Endothelial cell of umbilical vein (primary cell): ENCODE data around the gene MYLIP. TPM values are rescaled to one million over a fixed set of nuclear protein-coding genes. Genes with fewer than 3 reads are reported as not detected.

Source experiments
- BruUV-seq: library from RNA; stranded (reverse); fragments of 400-500 nt; replicated peaks from 2 replicates; lab custom pipeline; 2021; lab: Mats Ljungman, UMichigan
- CTCF ChIA-PET: fragments of 300-600, 350-600 bp; sonication (Branson Sonifier 250); formaldehyde crosslinking; loops from one replicate; lab custom pipeline; 2021; ENCODE audit warnings: antibody characterized with exemption, inconsistent platforms; lab: Charles Lee
- POLR2A ChIA-PET: fragments of 300-600, 350-600 bp; sonication (Branson Sonifier 250); formaldehyde crosslinking; loops from one replicate; lab custom pipeline; 2021; ENCODE audit warnings: antibody characterized with exemption, inconsistent platforms; lab: Charles Lee
- DNase-seq: peaks from one replicate; pipeline ENCODE4 v3.0.0-alpha.2; 2011; ENCODE audit warnings: low read depth, low spot score
- FAIRE-seq: peaks from 2 replicates; lab custom pipeline; 2011; peaks lifted over from hg19 to GRCh38; lab: Jason Lieb, UNC
- H2AFZ ChIP-seq: 2 replicates; pipeline ENCODE4 v1.6.0; 2012; ENCODE audit warnings: low read depth, low read length, control low read depth, inconsistent platforms
- H3K27ac ChIP-seq: 2 replicates; pipeline ENCODE4 v1.5.1; 2011; ENCODE audit warnings: low read depth, mild to moderate bottlenecking, control low read depth, low read length, moderate library complexity; ENCODE audit not compliant: insufficient read depth
- H3K27me3 ChIP-seq, 2 experiments: 2 replicates each; pipeline versions ENCODE4 v1.6.0 to v1.6.1; 2011; ENCODE audit warnings: low read length in 2 of 2, mixed read lengths in 1 of 2; ENCODE audit not compliant: control insufficient read depth in 2 of 2, insufficient read depth in 2 of 2
- H3K36me3 ChIP-seq, 2 experiments: 2 replicates in 1 of 2; 3 replicates in 1 of 2; pipeline ENCODE4 v1.5.1; 2011; ENCODE audit warnings: low read length in 2 of 2, mild to moderate bottlenecking in 1 of 2, moderate library complexity in 1 of 2; ENCODE audit not compliant: control insufficient read depth in 2 of 2, insufficient read depth in 2 of 2; ENCODE audit errors: extremely low read depth in 1 of 2
- H3K4me1 ChIP-seq: 3 replicates; pipeline ENCODE4 v1.5.1; 2011; ENCODE audit warnings: mild to moderate bottlenecking, low read length; ENCODE audit not compliant: control insufficient read depth, insufficient read depth; ENCODE audit errors: extremely low read depth
- H3K4me2 ChIP-seq: 2 replicates; pipeline ENCODE4 v1.6.1; 2011; ENCODE audit warnings: low read length, control low read depth, mixed read lengths; ENCODE audit not compliant: insufficient read depth
- H3K4me3 ChIP-seq, 3 experiments: fragments of 200-600 bp in 1 of 3; sonication (generic), shearing (Covaris generic) in 1 of 3; replicated peaks in 1 of 3; 2 replicates each; pipeline ENCODE4 v1.5.1; 2011 to 2016; ENCODE audit warnings: control low read depth in 3 of 3, low read length in 3 of 3, mild to moderate bottlenecking in 2 of 3, inconsistent platforms in 1 of 3, low read depth in 1 of 3, moderate library complexity in 1 of 3; ENCODE audit not compliant: insufficient read depth in 1 of 3
- H3K79me2 ChIP-seq: 2 replicates; pipeline ENCODE4 v1.6.0; 2012; ENCODE audit warnings: low read length, inconsistent platforms; ENCODE audit not compliant: control insufficient read depth, insufficient read depth
- H3K9ac ChIP-seq: replicated peaks from 2 replicates; pipeline ENCODE3; 2011; ENCODE audit warnings: low read length, control low read depth; ENCODE audit not compliant: insufficient read depth; ENCODE audit errors: extremely low read depth
- H3K9me1 ChIP-seq: replicated peaks from 3 replicates; pipeline ENCODE4 v1.6.0; 2011; ENCODE audit warnings: mild to moderate bottlenecking, low read length; ENCODE audit not compliant: control insufficient read depth, insufficient read depth; ENCODE audit errors: extremely low read depth
- H3K9me3 ChIP-seq: replicated peaks from 2 replicates; pipeline ENCODE4 v1.5.1; 2012; ENCODE audit warnings: low read length, inconsistent platforms; ENCODE audit not compliant: control insufficient read depth, insufficient read depth
- H4K20me1 ChIP-seq: replicated peaks from 2 replicates; pipeline ENCODE3; 2011; ENCODE audit warnings: mild to moderate bottlenecking, low read length; ENCODE audit not compliant: control insufficient read depth, insufficient read depth; ENCODE audit errors: extremely low read depth
- FOS ChIP-seq: IDR thresholded peaks from 2 replicates; pipeline ENCODE4 v1.6.1; 2011; ENCODE audit warnings: mild to moderate bottlenecking, low read length, moderate library complexity, borderline replicate concordance; ENCODE audit not compliant: insufficient read depth
- JUN ChIP-seq: IDR thresholded peaks from 2 replicates; pipeline ENCODE4 v1.6.1; 2011; ENCODE audit warnings: borderline replicate concordance, low read depth; ENCODE audit not compliant: insufficient read length, insufficient read depth
- POLR2A ChIP-seq: IDR thresholded peaks from 2 replicates; pipeline ENCODE4 v1.6.1; 2012; ENCODE audit warnings: low read depth, mild to moderate bottlenecking, control low read depth, low read length
- POLR2AphosphoS5 ChIP-seq: IDR thresholded peaks from 2 replicates; pipeline ENCODE4 v1.6.1; 2012; ENCODE audit warnings: low read depth, mild to moderate bottlenecking, control low read depth, low read length, moderate library complexity; ENCODE audit not compliant: insufficient read depth
- dilution Hi-C: fragments of 300-500 bp; cut with MboI; formaldehyde crosslinking; loops from one replicate; pipeline ENCODE4 v1.15.0; 2019; ENCODE audit warnings: low sequenced_read_pairs; ENCODE audit not compliant: extremely low pct_ligation_motif_present
- intact Hi-C: fragments of 100-400 bp; cut with micrococcal nuclease; formaldehyde crosslinking; loops from one replicate; pipeline ENCODE4 v1.10.0; 2022
- polyA plus RNA-seq, 4 experiments: library from polyadenylated mRNA; depleted of rRNA in 3 of 4; stranded (reverse) in 3 of 4; unstranded in 1 of 4; fragments of >200 nt; gene quantifications; 2 replicates each; pipeline versions ENCODE4 v1.2.1 to v1.2.3, GENCODE V29; 2011 to 2012; ENCODE audit warnings: missing spikeins in 1 of 4
- total RNA-seq: library from RNA; stranded (reverse); gene quantifications from 2 replicates; pipeline ENCODE4 v1.2.3, GENCODE V29; 2021
- TF ChIP-seq, protein P1 (sequence below), 2 donors: IDR thresholded peaks; 1 replicate in 1 of 2; 2 replicates in 1 of 2; pipeline ENCODE4 v1.5.1; 2011; ENCODE audit warnings: low read length in 2 of 2, mild to moderate bottlenecking in 2 of 2, moderate library complexity in 2 of 2, control low read depth in 1 of 2, inconsistent platforms in 1 of 2, low read depth in 1 of 2; ENCODE audit not compliant: insufficient read depth in 1 of 2; ENCODE audit errors: extremely low read depth in 1 of 2

MYLIP gene
- total and polyA plus RNA-seq, 2 donors (not counting 3 experiments of a cell fraction or from before 2014, with no cell fraction given): 16.9 to 19.2 TPM

DNA sequence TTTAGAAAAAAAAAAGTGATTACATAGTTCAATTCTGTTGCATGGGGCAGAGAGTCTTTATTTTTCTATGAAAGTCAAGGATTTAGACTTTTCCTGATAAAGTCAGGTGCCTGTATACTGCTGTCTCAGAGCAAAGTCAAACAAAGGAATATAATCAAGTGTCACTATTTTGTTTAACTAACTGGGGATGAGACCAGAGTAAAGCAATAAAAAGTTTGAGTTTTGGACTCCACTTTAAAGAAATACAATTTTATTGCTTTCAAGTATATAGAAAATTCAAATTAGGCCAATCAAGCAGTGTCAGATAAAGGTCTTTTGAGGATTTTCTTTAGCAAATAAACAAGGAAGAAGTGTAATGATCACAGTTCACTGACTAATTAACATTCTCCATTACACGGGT lies 48.7 kb upstream of the MYLIP start:
- Histone ChIP-seq H3K79me2 (no peaks in the 10 kb centered on the region), H4K20me1 (no peaks in the 10 kb centered on the region), H3K9me1 (no peaks in the 10 kb centered on the region), H3K4me2 (no peak overlapping the region), H3K27me3 (peaks cover 3 to 5% of the 10 kb centered on the region in 2 experiments), H3K4me3 (no peak overlapping the region), H3K27ac (no peak overlapping the region), H3K4me1 (no peaks in the 10 kb centered on the region), H3K36me3 (no peaks in the 10 kb centered on the region), H3K9me3 (no peaks in the 10 kb centered on the region), H3K9ac (no peak overlapping the region), H2AFZ (no peak overlapping the region)
- dilution Hi-C loops (no loop called here), intact Hi-C loops (no loop called here)
- BruUV-seq: no TSS peak
- no peak for FAIRE-seq
- POLR2A ChIA-PET: no interaction called here
- DNase-seq: no peak
- TF ChIP-seq POLR2AphosphoS5 (no peak), FOS (no peak), POLR2A (no peak)
- CTCF ChIA-PET: no interaction called here

DNA sequence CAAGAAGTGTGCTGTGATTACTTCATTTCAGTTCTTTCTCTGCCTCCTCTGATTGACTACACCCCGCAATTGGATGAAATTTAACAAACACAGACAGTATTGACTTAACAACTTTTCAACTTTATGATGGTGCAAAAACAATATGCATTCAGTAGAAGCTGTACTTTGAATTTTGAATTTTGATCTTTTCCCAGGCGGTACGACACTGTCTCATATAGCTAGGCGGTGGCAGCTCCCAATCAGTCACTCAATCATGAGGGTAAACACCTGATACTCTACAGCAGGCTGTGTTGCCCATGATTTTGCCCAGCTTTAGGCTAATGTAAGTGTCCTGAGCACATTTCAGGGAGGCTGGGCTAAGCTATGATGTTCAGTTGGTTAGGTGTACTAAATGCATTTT lies 47.6 kb upstream of the MYLIP start:
- H3K27ac ChIP-seq: no peak overlapping the region
- no peaks in the 10 kb centered on the region for H3K9me1 ChIP-seq
- H3K4me1 ChIP-seq: no peaks in the 10 kb centered on the region
- no peak overlapping the region for H3K4me3 ChIP-seq
- no peak for DNase-seq
- intact Hi-C loops (no loop called here), dilution Hi-C loops (no loop called here)
- FAIRE-seq: no peak
- no peaks in the 10 kb centered on the region for H3K9me3 ChIP-seq
- H3K4me2 ChIP-seq: no peak overlapping the region
- no peak overlapping the region for H2AFZ ChIP-seq
- TF ChIP-seq, protein P1, sequence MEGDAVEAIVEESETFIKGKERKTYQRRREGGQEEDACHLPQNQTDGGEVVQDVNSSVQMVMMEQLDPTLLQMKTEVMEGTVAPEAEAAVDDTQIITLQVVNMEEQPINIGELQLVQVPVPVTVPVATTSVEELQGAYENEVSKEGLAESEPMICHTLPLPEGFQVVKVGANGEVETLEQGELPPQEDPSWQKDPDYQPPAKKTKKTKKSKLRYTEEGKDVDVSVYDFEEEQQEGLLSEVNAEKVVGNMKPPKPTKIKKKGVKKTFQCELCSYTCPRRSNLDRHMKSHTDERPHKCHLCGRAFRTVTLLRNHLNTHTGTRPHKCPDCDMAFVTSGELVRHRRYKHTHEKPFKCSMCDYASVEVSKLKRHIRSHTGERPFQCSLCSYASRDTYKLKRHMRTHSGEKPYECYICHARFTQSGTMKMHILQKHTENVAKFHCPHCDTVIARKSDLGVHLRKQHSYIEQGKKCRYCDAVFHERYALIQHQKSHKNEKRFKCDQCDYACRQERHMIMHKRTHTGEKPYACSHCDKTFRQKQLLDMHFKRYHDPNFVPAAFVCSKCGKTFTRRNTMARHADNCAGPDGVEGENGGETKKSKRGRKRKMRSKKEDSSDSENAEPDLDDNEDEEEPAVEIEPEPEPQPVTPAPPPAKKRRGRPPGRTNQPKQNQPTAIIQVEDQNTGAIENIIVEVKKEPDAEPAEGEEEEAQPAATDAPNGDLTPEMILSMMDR (IDR thresholded peaks at IDR 0.05; ENCODE audit: extremely low read depth in 1 of 2, insufficient read depth in 1 of 2, low read depth in 1 of 2, low read length in 2 of 2): no peak
- TF ChIP-seq JUN: no peak
- H3K36me3 ChIP-seq: no peaks in the 10 kb centered on the region
- no peak overlapping the region for H3K9ac ChIP-seq
- ChIA-PET POLR2A (no interaction called here), CTCF (no interaction called here)
- no TSS peak for BruUV-seq
- H4K20me1 ChIP-seq: no peaks in the 10 kb centered on the region
- H3K79me2 ChIP-seq: no peaks in the 10 kb centered on the region
- H3K27me3 ChIP-seq: peaks cover 3 to 5% of the 10 kb centered on the region in 2 experiments
